Urinary bladder (tissue), 4 donors: ENCODE results near the gene DPYSL5. TPM values are rescaled to one million over a fixed set of nuclear protein-coding genes. Genes with fewer than 3 reads are reported as not detected.
A peak's percentile ranks its signal among the peaks of the same experiment; 100 is the strongest.

ENCODE experiments used
- DNase-seq: peaks from one replicate; pipeline ENCODE4 v3.0.0-alpha.2; 2015; ENCODE audit errors: extremely low spot score
- H3K27ac ChIP-seq: one replicate; pipeline ENCODE4 v1.5.1; 2013; ENCODE audit warnings: low read depth, mild to moderate bottlenecking, moderate library complexity
- H3K36me3 ChIP-seq: one replicate; pipeline ENCODE4 v1.6.1; 2013; ENCODE audit warnings: mild to moderate bottlenecking, moderate library complexity; ENCODE audit not compliant: insufficient read depth
- H3K4me1 ChIP-seq: one replicate; pipeline ENCODE4 v1.6.1; 2013; ENCODE audit warnings: mild to moderate bottlenecking, moderate library complexity; ENCODE audit not compliant: insufficient read depth
- H3K4me3 ChIP-seq: one replicate; pipeline ENCODE4 v1.5.1; 2013; ENCODE audit warnings: low read depth, low read length
- WGBS: extraction: QIAGEN DNeasy Blood & Tissue Kit; methylation state at CpG from one replicate; pipeline ENCODE4 v1.1.7; 2013; 5-methylcytosine and 5-hydroxymethylcytosine counted together
- polyA plus RNA-seq: library from polyadenylated mRNA; stranded (reverse); fragments of 200-250 nt; gene quantifications from one replicate; pipeline ENCODE4 v1.2.3, GENCODE V29; 2013
- total RNA-seq: library from RNA; depleted of rRNA; stranded (reverse); fragments of >200 nt; gene quantifications from one replicate; pipeline ENCODE4 v1.2.3, GENCODE V29; 2014
- donor health status: healthy with polysubstance abuse.
- donor health status: healthy.

DPYSL5 gene
- total and polyA plus RNA-seq, 2 donors: 0.43 to 1.2 TPM

DNA sequence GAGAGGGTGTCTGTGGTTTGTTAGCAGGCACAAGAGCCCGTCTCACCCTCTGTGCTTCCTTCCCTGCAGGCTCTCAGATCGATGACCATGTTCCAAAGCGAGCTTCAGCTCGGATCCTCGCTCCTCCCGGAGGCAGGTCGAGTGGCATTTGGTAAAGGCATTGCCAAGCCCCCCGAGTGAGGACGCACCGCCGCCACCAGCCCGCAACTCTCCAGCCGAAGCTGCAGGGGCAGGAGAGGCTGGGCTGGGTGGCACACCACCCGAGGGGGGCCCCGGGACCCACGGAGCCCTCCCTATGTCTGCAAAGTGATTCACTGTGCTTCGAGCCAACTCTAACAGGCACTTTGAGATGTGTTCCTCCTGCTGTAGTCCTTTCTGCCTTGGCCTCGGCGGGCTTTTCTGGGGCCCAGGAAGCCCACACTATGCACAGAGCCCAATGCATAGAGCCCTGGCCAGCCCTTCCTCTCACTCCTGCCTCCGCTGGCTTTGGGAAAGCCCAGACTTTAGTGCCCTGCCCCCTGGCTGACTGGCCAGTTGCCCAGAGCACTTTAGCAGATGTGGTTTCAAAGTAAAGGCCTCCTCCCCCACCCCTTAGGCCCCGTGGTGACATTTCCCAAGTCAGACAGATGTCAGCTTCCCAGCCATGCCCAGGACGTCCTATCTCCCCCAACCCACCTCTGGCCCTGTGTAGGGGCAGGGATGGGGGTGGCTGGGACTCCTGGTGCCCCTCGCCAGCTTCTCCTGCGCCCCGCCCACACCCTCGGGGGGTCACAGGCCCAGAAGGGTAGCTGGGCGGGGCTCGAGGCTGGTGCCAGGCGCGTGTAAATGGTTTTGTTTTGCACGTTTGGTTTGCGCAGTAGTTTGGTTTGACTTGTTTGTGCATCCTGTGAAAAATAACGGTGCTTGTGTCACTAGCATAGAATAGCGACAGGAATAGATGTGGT, 99.2 kb downstream of the DPYSL5 start:
- WGBS: 69% methylated on average over 34 of the region's 34 CpGs
- no peaks in the 10 kb centered on the region for H3K4me1 ChIP-seq
- no peak overlapping the region for H3K4me3 ChIP-seq
- no peak overlapping the region for H3K27ac ChIP-seq
- H3K36me3 ChIP-seq: no peaks in the 10 kb centered on the region
- DNase-seq: no peak

DNA sequence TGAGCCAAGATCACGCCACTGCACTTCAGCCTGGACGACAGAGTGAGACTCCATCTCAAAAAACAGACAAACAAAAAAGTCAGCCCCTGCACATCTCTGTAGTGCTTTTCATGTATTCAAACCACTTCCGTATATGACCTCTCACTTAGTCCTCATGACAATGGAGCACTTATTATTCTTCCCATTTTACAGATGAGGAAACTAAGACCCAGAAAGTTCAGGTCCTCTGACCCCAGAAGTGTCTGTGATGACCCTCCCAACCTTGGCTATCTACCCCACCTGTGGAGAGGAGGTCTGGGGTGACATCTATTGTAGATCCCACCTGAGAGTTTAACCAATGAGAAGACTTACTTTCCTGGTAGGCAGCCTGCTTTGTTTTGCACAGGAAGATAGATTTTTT, 100.9 kb downstream of the DPYSL5 start:
- Histone ChIP-seq H3K4me3 (no peak overlapping the region), H3K27ac (no peak overlapping the region), H3K4me1 (no peaks in the 10 kb centered on the region), H3K36me3 (no peaks in the 10 kb centered on the region)
- DNase-seq: no peak
- 84% methylated on average over 3 of the region's 3 CpGs for WGBS

DNA sequence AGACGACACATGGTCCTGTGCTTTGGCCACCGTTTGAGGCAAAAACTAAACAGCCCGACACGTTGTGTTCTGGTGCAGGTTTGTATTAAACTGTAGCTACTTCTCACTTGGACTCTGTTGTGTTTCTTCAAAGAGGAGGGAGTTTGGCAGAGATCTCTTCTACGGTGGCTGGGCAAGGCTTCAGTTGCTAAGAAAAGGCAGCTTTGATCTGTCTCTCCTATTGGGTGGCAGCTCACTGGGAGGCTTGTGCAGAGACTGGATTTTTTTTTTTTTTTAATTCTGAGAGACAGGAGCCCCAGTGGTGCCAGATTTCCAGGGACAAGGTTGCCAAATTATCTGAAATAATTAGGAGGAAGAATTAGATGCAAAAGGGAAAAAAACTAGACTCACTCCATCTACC, 102.3 kb downstream of the DPYSL5 start:
- 75% methylated on average over 5 of the region's 5 CpGs for WGBS
- DNase-seq: no peak
- H3K4me1 ChIP-seq: no peaks in the 10 kb centered on the region
- no peak overlapping the region for H3K4me3 ChIP-seq
- H3K27ac ChIP-seq: no peak overlapping the region
- H3K36me3 ChIP-seq: no peaks in the 10 kb centered on the region

DNA sequence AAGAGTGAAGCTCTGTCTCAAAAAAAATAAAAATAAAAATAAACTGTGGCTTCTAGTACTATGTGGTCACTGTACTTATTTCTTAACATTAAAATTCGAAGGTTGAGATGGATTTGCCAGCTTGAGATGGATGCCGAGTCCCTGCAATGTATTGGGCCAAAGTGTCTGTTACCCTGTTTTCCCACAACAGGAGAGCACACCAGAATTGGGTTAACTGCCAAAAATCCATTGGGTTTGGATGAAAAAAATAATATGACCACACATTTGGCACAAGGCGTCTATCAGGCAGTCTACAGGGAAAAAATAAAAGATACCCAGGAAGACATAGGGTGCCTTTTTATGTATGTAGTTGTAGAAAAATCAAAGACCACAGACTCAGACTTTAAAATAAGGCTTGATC, 103.3 kb downstream of the DPYSL5 start:
- Histone ChIP-seq H3K36me3 (no peaks in the 10 kb centered on the region), H3K4me1 (no peaks in the 10 kb centered on the region), H3K4me3 (no peak overlapping the region), H3K27ac (no peak overlapping the region)
- DNase-seq: no peak
- WGBS: 77% methylated on average over 3 of the region's 3 CpGs

DNA sequence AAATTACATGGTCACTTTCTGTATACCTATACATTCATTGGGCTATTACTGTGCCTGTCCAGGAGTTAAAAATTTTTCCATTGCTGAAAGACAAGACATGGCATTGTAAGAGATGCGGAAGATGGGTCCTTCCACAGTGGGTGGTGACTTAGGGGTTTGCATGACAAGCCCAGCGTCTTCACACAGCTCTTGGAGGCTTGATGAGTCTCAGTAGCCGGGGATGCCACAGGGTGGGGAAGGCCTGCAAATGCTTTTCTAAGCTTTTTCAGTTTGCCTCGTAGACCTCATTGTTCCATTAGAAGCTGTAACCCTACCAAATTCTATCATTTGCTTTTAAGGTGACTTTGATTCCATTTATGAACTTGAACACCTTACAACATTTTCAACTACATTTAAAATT, 104.4 kb downstream of the DPYSL5 start:
- Histone ChIP-seq H3K4me1 (no peaks in the 10 kb centered on the region), H3K27ac (no peak overlapping the region), H3K4me3 (no peak overlapping the region), H3K36me3 (no peaks in the 10 kb centered on the region)
- DNase-seq: no peak
- WGBS: 51% methylated on average over 4 of the region's 4 CpGs

DNA sequence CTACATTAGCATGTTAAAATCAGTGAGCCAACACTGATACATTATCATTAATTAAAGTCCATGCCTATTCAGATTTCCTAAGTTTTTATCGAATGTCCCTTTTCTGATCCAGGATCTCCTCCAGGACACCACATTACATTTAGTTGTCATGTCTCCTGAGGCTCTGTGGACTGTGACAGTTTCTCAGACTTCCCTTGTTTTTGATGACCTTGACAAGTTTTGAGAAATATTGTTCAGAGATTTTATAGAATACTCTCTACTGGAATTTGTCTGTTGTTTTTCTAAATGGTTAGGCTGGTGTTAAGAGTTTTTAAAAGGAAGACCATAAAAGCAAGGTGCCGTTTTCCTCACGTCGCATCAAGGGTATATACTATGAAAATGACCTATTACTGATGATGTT, 106.2 kb downstream of the DPYSL5 start:
- no peak overlapping the region for H3K4me3 ChIP-seq
- DNase-seq: no peak
- no peaks in the 10 kb centered on the region for H3K36me3 ChIP-seq
- WGBS: 88% methylated on average over 4 of the region's 4 CpGs
- H3K27ac ChIP-seq: no peak overlapping the region
- no peaks in the 10 kb centered on the region for H3K4me1 ChIP-seq

DNA sequence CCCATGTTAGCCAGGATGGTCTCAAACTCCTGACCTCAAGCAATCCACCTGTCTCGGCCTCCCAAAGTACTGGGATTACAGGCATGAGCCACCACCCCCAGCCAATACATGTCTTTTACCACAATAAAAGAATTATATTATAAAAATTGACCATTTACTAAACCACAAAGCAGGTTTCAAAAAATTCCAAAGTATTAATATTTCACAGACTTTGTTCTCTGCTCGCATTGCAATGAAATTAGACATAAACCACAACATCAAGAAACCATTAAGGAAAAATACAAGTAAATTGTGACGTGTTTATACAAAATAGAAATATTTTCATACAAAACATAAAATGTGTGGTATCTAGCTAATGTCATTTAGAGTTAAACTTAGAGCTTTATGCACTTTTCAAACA, 109.1 kb downstream of the DPYSL5 start:
- H3K27ac ChIP-seq: no peak overlapping the region
- H3K4me3 ChIP-seq: no peak overlapping the region
- H3K36me3 ChIP-seq: no peaks in the 10 kb centered on the region
- DNase-seq: no peak
- 60% methylated on average over 3 of the region's 3 CpGs for WGBS
- no peaks in the 10 kb centered on the region for H3K4me1 ChIP-seq

DNA sequence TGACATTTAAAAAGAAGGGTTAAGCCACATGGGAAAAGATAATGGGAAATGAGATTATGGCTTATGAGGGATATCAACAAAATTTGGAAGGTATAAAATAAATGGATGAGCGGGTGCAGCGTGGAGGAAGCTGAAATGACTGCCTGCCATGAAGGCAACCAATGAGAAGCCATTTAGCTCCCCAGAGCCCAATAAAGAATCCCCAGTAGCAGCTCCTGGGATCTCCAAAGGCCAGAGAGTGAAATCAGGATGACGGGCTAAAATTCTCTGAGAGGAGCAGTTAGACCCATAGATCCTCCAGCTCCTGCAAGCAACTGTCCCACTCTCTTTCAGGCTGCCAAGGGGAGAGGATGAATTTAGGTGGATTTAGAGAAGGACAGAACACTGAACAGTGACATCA, 109.6 kb downstream of the DPYSL5 start:
- Histone ChIP-seq H3K27ac (no peak overlapping the region), H3K4me1 (no peaks in the 10 kb centered on the region), H3K4me3 (no peak overlapping the region), H3K36me3 (no peaks in the 10 kb centered on the region)
- no peak for DNase-seq
- 37% methylated on average over 3 of the region's 3 CpGs for WGBS

DNA sequence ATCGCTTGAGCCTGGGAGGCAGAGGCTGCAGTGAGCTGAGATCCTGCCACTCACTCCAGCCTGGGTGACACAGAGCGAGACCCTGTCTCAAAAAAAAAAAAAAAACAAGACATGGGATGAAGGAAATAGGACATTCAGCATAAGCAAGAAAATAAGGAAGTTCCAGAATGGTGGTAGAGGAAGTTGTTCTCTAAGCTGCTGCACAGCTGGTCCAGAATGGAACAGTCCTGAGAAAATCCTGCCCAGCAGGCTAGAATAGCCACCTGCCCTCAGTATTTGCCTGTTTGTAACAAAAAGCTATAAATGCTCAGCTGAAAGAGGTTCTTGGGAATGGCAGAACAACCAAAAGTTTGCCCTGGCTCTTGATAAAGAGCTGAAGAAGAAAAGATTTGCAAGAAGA, 111.4 kb downstream of the DPYSL5 start:
- H3K36me3 ChIP-seq: no peaks in the 10 kb centered on the region
- WGBS: 89% methylated on average over 2 of the region's 2 CpGs
- no peak for DNase-seq
- no peak overlapping the region for H3K4me3 ChIP-seq
- no peaks in the 10 kb centered on the region for H3K4me1 ChIP-seq
- H3K27ac ChIP-seq: no peak overlapping the region

DNA sequence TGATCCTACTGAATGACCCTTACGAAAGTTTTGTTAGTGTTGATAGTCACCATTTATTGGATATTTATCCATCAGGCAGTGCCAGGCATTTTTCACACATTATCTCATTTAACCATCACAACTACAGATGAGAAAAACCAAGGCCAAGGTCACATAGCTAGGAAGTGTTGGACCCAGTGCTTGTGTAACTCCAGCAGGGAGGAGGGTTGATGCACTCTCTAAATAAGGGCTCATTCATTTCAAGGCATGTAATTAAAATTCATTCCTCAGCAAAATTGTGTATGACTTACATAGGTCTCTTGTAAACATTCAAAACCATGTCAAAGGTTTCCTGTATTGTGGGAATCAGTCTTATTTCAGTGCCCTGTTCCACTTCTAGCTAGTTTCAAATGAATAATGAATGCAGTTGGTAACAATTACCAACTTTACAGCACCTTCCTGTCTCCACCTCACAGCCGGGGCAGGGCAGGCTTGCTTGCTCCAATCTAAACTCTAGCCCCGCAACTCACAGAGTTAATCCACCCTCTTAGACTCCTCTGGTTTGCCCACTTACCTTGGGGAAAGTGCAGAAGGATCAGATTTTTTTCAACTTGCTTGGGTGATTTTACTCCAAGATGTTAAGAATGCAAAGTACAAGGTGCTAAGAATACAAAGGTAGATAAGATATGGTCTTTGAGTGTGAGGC, 116.7 kb downstream of the DPYSL5 start:
- no peak overlapping the region for H3K4me3 ChIP-seq
- DNase-seq: no peak
- no peaks in the 10 kb centered on the region for H3K36me3 ChIP-seq
- 49% methylated on average over 3 of the region's 3 CpGs for WGBS
- no peak overlapping the region for H3K27ac ChIP-seq
- no peaks in the 10 kb centered on the region for H3K4me1 ChIP-seq

DNA sequence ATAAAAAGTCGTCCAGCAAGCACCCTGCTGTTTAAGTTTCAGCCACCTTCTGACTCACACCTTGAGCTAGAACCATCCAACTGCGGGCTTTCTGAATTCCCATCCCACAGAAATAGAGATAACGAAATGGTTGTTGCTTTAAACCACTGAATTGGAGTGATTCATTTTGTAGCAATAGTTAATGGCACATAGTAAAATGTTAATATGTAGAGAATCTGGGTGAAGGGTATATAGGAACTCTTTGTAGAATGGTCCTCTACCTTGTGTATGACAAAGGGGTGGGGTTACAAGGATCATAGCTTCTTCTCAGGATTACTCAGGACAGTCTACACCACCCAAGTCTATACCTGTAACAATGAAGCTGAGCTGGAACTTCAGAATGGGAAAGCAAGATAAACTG, 120.1 kb downstream of the DPYSL5 start:
- Histone ChIP-seq H3K4me1 (no peaks in the 10 kb centered on the region), H3K36me3 (no peaks in the 10 kb centered on the region), H3K27ac (no peak overlapping the region), H3K4me3 (no peak overlapping the region)
- no peak for DNase-seq
- WGBS: 64% methylated on average over 3 of the region's 3 CpGs

DNA sequence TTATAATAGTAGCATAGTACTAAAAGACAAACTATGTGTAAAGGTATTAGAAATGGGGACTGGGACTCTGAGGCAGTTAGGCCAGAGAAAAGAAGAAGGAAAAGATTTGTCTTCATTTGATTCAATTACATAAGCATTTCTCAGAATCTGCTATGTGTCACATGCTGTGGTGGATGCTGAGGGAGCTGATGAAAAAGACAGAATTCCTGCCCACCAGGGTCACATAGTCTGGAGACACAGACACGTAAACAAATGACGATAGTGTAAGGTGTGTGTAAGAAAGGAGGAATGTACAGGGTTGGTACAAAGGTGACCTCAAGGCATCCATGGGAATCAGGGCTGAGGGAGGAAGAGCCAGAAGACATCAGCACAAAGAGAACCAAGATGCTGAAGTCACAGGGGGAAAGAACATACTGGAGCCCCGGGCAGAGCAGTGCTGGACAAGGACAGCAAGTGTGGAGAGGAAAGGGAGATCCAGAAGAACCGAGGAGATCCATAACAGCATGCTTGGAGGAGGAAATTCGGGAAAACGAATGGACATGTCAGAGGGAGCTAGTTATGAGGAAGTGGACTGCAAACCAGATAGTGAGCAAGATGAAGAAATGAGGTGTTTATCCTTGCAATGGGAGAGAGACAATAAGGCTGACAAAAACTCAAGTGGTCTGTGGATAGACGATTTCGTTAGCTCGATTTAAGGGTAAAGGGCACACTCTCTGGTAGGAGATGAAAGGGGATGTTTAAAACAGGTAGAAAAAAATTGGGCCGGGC, 121.3 kb downstream of the DPYSL5 start:
- DNase-seq: no peak
- 74% methylated on average over 10 of the region's 10 CpGs for WGBS
- Histone ChIP-seq H3K4me3 (no peak overlapping the region), H3K27ac (no peak overlapping the region), H3K4me1 (no peaks in the 10 kb centered on the region), H3K36me3 (no peaks in the 10 kb centered on the region)

DNA sequence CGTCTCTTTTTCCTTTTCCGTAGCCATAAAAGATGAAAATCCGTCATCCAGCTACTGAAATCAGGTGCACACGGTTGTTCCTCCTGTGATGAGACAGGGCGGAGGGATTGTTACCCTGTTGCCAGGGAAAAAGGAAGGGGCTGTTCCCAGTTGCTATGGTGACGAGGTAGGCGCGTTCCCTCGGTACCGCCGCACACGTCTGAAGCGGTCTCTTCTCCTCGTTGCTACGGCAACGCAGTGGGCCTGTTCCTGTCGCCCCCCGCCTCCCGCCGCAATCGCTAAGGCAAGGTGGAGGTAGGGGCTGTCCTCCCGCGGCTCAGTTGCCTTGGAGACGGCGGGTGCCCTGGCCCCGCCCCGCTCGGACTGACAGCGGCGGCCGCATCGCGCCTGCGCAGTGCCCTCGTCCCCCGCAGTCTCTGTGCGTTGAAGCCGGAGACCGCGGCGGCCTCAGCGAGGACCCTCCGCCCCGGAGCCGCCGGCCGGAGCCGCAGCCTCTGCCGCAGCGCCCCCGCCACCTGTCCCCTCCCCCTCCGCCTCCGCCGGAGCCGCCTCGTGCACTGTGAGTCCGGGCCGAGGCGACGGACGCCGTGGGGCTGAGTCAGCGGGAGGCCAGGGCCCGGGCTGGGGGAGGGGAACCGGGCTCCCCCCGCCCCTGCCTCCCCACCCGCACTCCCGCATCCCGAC, 122.5 kb downstream of the DPYSL5 start, which contains the start of gene MAPRE3:
Gene MAPRE3 (plus strand): TSS at position 394 of the 684 bp plus-strand sequence. CDS start 51,582 bp downstream, outside the sequence.
- Histone ChIP-seq H3K4me3 (peak within 1 kb of the TSS; percentile 94), H3K27ac (peak within 1 kb of the TSS; percentile 71), H3K4me1 (no peaks in the 10 kb centered on the region), H3K36me3 (no peaks in the 10 kb centered on the region)
- under 1% methylated on average over 69 of the region's 69 CpGs for WGBS
- DNase-seq: peak; percentile 71
